ENCODE results near the gene TRMT61A.

DNA sequence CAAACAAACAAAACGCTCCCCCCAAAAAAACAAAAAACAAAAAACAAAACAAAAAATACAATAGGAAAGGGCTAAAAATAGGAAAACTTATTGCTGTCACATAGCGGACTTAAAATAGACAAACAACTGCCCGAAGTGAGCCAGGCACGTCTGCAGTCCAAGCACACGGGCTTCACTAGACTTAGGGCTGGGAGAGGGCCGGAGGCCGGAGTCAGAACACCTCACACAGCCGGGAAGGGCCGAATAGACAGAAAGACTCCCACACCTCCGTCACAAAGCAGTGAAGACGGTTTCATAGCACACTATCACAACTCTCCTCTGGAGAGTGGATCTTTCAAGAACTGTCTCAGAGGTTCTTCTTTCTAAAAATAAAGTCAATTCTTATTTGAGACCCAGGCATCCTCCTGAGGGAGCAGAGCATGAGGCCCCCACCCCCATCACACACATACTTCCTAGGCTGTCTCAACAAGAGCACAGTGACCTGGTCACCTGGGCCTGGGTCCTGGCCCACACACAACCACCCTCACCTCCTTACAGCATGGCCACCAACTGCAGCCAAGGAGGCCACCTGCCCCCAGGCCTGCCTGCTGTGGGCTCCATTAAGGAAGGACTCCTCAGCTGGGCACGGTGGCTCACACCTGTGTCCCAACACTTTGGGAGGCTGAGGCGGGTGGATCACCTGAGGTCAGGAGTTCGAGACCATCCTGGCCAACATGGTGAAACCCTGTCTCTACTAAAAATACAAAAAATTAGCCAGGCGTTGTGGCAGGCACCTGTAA is 26.8 kb downstream of the TRMT61A start:
- TF ChIP-seq POLR2A (IDR thresholded peaks at IDR 0.05), result no peak
- TF ChIP-seq, protein P1, sequence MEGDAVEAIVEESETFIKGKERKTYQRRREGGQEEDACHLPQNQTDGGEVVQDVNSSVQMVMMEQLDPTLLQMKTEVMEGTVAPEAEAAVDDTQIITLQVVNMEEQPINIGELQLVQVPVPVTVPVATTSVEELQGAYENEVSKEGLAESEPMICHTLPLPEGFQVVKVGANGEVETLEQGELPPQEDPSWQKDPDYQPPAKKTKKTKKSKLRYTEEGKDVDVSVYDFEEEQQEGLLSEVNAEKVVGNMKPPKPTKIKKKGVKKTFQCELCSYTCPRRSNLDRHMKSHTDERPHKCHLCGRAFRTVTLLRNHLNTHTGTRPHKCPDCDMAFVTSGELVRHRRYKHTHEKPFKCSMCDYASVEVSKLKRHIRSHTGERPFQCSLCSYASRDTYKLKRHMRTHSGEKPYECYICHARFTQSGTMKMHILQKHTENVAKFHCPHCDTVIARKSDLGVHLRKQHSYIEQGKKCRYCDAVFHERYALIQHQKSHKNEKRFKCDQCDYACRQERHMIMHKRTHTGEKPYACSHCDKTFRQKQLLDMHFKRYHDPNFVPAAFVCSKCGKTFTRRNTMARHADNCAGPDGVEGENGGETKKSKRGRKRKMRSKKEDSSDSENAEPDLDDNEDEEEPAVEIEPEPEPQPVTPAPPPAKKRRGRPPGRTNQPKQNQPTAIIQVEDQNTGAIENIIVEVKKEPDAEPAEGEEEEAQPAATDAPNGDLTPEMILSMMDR (IDR thresholded peaks at IDR 0.05), result no peak

Data from stomach (tissue), 4 donors.